Lower leg skin (tissue), 3 donors: ENCODE data around the gene CCSER2.

ENCODE experiments used
- POLR2A ChIP-seq, 2 donors: fragments of 450-650 bp; IDR thresholded peaks; one replicate each; pipeline ENCODE4 v1.6.1; 2016 to 2017; ENCODE audit warnings: antibody characterized with exemption in 2 of 2, mild to moderate bottlenecking in 1 of 2, moderate library complexity in 1 of 2
- TF ChIP-seq, protein P1 (sequence below), 3 donors: fragments of 450-650 bp; IDR thresholded peaks; one replicate each; pipeline ENCODE4 v1.5.1; 2016; ENCODE audit warnings: antibody characterized with exemption in 3 of 3, mild to moderate bottlenecking in 3 of 3, moderate library complexity in 2 of 3

DNA sequence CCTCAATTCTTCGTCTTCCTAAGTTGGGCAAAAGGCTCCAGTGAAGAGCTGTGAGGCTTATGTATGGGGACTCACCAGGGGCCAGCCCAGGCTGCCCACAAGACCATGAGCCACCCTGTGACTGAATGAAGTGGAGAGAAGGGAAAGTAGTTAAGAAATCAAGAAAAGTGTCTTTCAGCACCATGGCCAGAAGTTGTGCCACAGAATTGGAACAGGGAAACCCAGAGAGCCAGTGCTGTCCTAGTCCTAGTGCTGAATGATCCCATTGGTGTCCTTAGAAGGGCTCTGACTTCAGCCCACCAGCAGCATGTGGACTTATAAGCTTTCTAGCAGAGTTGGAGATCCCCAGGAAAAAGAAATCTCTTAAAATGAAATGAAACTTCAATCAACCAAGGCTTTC is 37.0 kb upstream of the CCSER2 start:
- TF ChIP-seq, protein P1, sequence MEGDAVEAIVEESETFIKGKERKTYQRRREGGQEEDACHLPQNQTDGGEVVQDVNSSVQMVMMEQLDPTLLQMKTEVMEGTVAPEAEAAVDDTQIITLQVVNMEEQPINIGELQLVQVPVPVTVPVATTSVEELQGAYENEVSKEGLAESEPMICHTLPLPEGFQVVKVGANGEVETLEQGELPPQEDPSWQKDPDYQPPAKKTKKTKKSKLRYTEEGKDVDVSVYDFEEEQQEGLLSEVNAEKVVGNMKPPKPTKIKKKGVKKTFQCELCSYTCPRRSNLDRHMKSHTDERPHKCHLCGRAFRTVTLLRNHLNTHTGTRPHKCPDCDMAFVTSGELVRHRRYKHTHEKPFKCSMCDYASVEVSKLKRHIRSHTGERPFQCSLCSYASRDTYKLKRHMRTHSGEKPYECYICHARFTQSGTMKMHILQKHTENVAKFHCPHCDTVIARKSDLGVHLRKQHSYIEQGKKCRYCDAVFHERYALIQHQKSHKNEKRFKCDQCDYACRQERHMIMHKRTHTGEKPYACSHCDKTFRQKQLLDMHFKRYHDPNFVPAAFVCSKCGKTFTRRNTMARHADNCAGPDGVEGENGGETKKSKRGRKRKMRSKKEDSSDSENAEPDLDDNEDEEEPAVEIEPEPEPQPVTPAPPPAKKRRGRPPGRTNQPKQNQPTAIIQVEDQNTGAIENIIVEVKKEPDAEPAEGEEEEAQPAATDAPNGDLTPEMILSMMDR (IDR thresholded peaks at IDR 0.05), result no peak
- TF ChIP-seq POLR2A (IDR thresholded peaks at IDR 0.05), result no peak
